H1 (cell line): ENCODE data around the gene PDE4D. TPM values are rescaled to one million over a fixed set of nuclear protein-coding genes. Genes with fewer than 3 reads are reported as not detected.

Experiments
- CTCF ChIA-PET: fragments of 300-600 bp; sonication (Branson Sonifier 250); formaldehyde crosslinking; loops from one replicate; lab custom pipeline; 2021; ENCODE audit not compliant: partially characterized antibody; lab: Charles Lee
- POLR2A ChIA-PET: fragments of 300-600 bp; sonication (Branson Sonifier 250); formaldehyde crosslinking; loops from one replicate; lab custom pipeline; 2021; ENCODE audit warnings: inconsistent platforms; ENCODE audit not compliant: partially characterized antibody; lab: Charles Lee
- DNase-seq, 2 experiments: peaks; one replicate each; pipeline versions ENCODE4 v3.0.0 to v3.0.0-alpha.2; 2010 to 2022; ENCODE audit warnings: low spot score in 2 of 2, low read depth in 1 of 2, mixed read lengths in 1 of 2
- FAIRE-seq: peaks from 2 replicates; lab custom pipeline; 2011; peaks lifted over from hg19 to GRCh38; lab: Jason Lieb, UNC
- H2AFZ ChIP-seq: 2 replicates; pipeline ENCODE4 v1.8.1; 2012; ENCODE audit warnings: low read length, inconsistent platforms
- H2AK5ac ChIP-seq: 2 replicates; pipeline ENCODE4 v1.6.1; 2013; ENCODE audit warnings: low read depth, low read length
- H2BK120ac ChIP-seq: replicated peaks from 2 replicates; pipeline ENCODE3; 2013; ENCODE audit warnings: low read depth, low read length, inconsistent platforms
- H2BK12ac ChIP-seq: 2 replicates; pipeline ENCODE4 v1.6.1; 2013; ENCODE audit warnings: low read depth, low read length
- H2BK15ac ChIP-seq: 2 replicates; pipeline ENCODE4 v1.6.1; 2013; ENCODE audit warnings: low read length
- H2BK20ac ChIP-seq: 2 replicates; pipeline ENCODE4 v1.6.1; 2013; ENCODE audit warnings: low read length
- H2BK5ac ChIP-seq: 2 replicates; pipeline ENCODE4 v1.6.1; 2013; ENCODE audit warnings: low read depth, low read length
- H3K14ac ChIP-seq: 2 replicates; pipeline ENCODE4 v1.6.1; 2013; ENCODE audit warnings: inconsistent platforms; ENCODE audit not compliant: insufficient read length
- H3K18ac ChIP-seq: 2 replicates; pipeline ENCODE4 v1.6.1; 2013; ENCODE audit warnings: low read length; ENCODE audit errors: extremely low read depth
- H3K23ac ChIP-seq: 2 replicates; pipeline ENCODE4 v1.6.1; 2013; ENCODE audit warnings: inconsistent platforms; ENCODE audit not compliant: insufficient read length
- H3K23me2 ChIP-seq: 2 replicates; pipeline ENCODE4 v1.6.1; 2013; ENCODE audit warnings: low read depth, low read length
- H3K27ac ChIP-seq: 2 replicates; pipeline ENCODE4 v1.6.1; 2011; ENCODE audit warnings: low read depth, low read length, inconsistent platforms
- H3K27me3 ChIP-seq, 4 experiments: replicated peaks in 1 of 4; 1 replicate in 1 of 4; 2 replicates in 3 of 4; pipeline versions ENCODE4 v1.6.1 to v1.8.1; 2011 to 2013; ENCODE audit warnings: low read length in 3 of 4, mild to moderate bottlenecking in 3 of 4, inconsistent platforms in 2 of 4, mixed read lengths in 2 of 4, moderate library complexity in 1 of 4; ENCODE audit not compliant: control insufficient read depth in 3 of 4, insufficient read depth in 3 of 4; ENCODE audit errors: extremely low read depth in 1 of 4
- H3K36me3 ChIP-seq, 4 experiments: 2 replicates each; pipeline versions ENCODE4 v1.6.1 to v1.8.1; 2011 to 2013; ENCODE audit warnings: mild to moderate bottlenecking in 4 of 4, low read length in 3 of 4, moderate library complexity in 2 of 4, control low read depth in 1 of 4, inconsistent platforms in 1 of 4; ENCODE audit not compliant: insufficient read depth in 4 of 4, control insufficient read depth in 2 of 4
- H3K4ac ChIP-seq: replicated peaks from 2 replicates; pipeline ENCODE3; 2013; ENCODE audit warnings: low read length, low read depth, mixed read lengths, inconsistent platforms; ENCODE audit not compliant: insufficient read length
- H3K4me1 ChIP-seq, 4 experiments: replicated peaks in 1 of 4; 1 replicate in 1 of 4; 2 replicates in 3 of 4; pipeline versions ENCODE4 v1.6.1 to v1.8.1; 2011 to 2013; ENCODE audit warnings: low read length in 3 of 4, inconsistent platforms in 2 of 4, mixed read lengths in 1 of 4; ENCODE audit not compliant: insufficient read depth in 4 of 4, control insufficient read depth in 3 of 4
- H3K4me2 ChIP-seq, 2 experiments: 2 replicates each; pipeline versions ENCODE4 v1.6.1 to v1.8.1; 2011 to 2013; ENCODE audit warnings: low read depth in 2 of 2, low read length in 2 of 2, control low read depth in 1 of 2, inconsistent platforms in 1 of 2, mild to moderate bottlenecking in 1 of 2; ENCODE audit not compliant: insufficient read depth in 1 of 2
- H3K4me3 ChIP-seq, 4 experiments: fragments of 200-600, 300-600 bp in 1 of 4; sonication (generic), shearing (Covaris generic), sonication (Bioruptor Twin) in 1 of 4; 2 replicates each; pipeline versions ENCODE4 v1.5.1 to v1.8.1; 2011 to 2016; ENCODE audit warnings: low read length in 4 of 4, low read depth in 3 of 4, control low read depth in 2 of 4, inconsistent platforms in 2 of 4, mild to moderate bottlenecking in 2 of 4, mixed read lengths in 1 of 4, moderate library complexity in 1 of 4; ENCODE audit not compliant: insufficient read depth in 2 of 4; ENCODE audit errors: extremely low read depth in 1 of 4
- H3K56ac ChIP-seq: replicated peaks from 2 replicates; pipeline ENCODE3; 2013; ENCODE audit warnings: low read depth, mild to moderate bottlenecking, mixed read lengths, low read length, inconsistent platforms; ENCODE audit not compliant: insufficient read length
- H3K79me1 ChIP-seq: 2 replicates; pipeline ENCODE4 v1.6.1; 2013; ENCODE audit warnings: low read depth, low read length, control low read depth
- H3K79me2 ChIP-seq, 2 experiments: 2 replicates each; pipeline versions ENCODE4 v1.6.1 to v1.8.1; 2012 to 2013; ENCODE audit warnings: low read length in 2 of 2, mild to moderate bottlenecking in 2 of 2, inconsistent platforms in 1 of 2; ENCODE audit not compliant: insufficient read depth in 2 of 2, control insufficient read depth in 1 of 2
- H3K9ac ChIP-seq, 4 experiments: replicated peaks in 1 of 4; 1 replicate in 1 of 4; 2 replicates in 3 of 4; pipeline versions ENCODE4 v1.6.1 to v1.8.1; 2011 to 2013; ENCODE audit warnings: low read depth in 3 of 4, low read length in 3 of 4, control low read depth in 2 of 4, mild to moderate bottlenecking in 2 of 4, moderate library complexity in 2 of 4, inconsistent platforms in 1 of 4; ENCODE audit errors: extremely low read depth in 1 of 4
- H3K9me3 ChIP-seq, 2 experiments: 2 replicates each; pipeline versions ENCODE4 v1.6.1 to v1.8.1; 2012 to 2013; ENCODE audit warnings: mild to moderate bottlenecking in 2 of 2, moderate library complexity in 2 of 2, control low read depth in 1 of 2, inconsistent platforms in 1 of 2, low read depth in 1 of 2, low read length in 1 of 2, mixed read lengths in 1 of 2; ENCODE audit not compliant: insufficient read depth in 2 of 2
- H4K20me1 ChIP-seq, 2 experiments: replicated peaks in 1 of 2; 2 replicates each; pipeline versions ENCODE3 to v1.8.1; 2011 to 2013; ENCODE audit warnings: inconsistent platforms in 2 of 2, low read length in 2 of 2, mild to moderate bottlenecking in 1 of 2; ENCODE audit not compliant: insufficient read depth in 2 of 2, control insufficient read depth in 1 of 2
- H4K5ac ChIP-seq: 2 replicates; pipeline ENCODE4 v1.6.1; 2013; ENCODE audit warnings: low read length, low read depth, mixed read lengths, inconsistent platforms; ENCODE audit not compliant: insufficient read length
- H4K8ac ChIP-seq: 2 replicates; pipeline ENCODE4 v1.8.0; 2013; ENCODE audit warnings: mild to moderate bottlenecking, moderate library complexity, low read length, inconsistent platforms; ENCODE audit not compliant: insufficient read depth; ENCODE audit errors: extremely low read depth
- H4K91ac ChIP-seq: replicated peaks from 2 replicates; pipeline ENCODE3; 2013; ENCODE audit warnings: low read length, mixed read lengths, inconsistent platforms; ENCODE audit not compliant: insufficient read length
- BRCA1 ChIP-seq: IDR thresholded peaks from 2 replicates; pipeline ENCODE4 v1.6.1; 2012; ENCODE audit warnings: low read depth, low read length, improper control_type of control experiment
- CHD2 ChIP-seq: IDR thresholded peaks from 2 replicates; pipeline ENCODE4 v1.6.1; 2012; ENCODE audit warnings: low read length, improper control_type of control experiment
- JUN ChIP-seq: IDR thresholded peaks from 2 replicates; pipeline ENCODE4 v1.6.1; 2011; ENCODE audit warnings: low read depth, mild to moderate bottlenecking, improper control_type of control experiment, low read length
- SP1 ChIP-seq: IDR thresholded peaks from 2 replicates; pipeline ENCODE4 v1.6.1; 2011; ENCODE audit warnings: low read depth, low read length
- SP4 ChIP-seq: IDR thresholded peaks from 2 replicates; pipeline ENCODE4 v1.6.1; 2012; ENCODE audit warnings: low read length, inconsistent platforms
- SUZ12 ChIP-seq: fragments of 200-600 bp; sonication (generic); IDR thresholded peaks from 2 replicates; pipeline ENCODE4 v1.6.1; 2012; ENCODE audit warnings: mild to moderate bottlenecking, inconsistent platforms, low read length, moderate library complexity, mixed read lengths
- TAF7 ChIP-seq: optimal IDR thresholded peaks from 2 replicates; pipeline ENCODE3; 2011; ENCODE audit warnings: low read depth, mild to moderate bottlenecking, inconsistent platforms, low read length, moderate library complexity, borderline replicate concordance
- WGBS, 2 experiments: shearing (Covaris generic) in 1 of 2; methylation state at CpG; one replicate each; pipeline versions ENCODE4 v1.1.6 to v1.1.7; 2013 to 2015; ENCODE audit warnings: low lambda C conversion rate in 2 of 2, mixed read lengths in 2 of 2, inconsistent platforms in 1 of 2, low coverage in 1 of 2, missing lambda C conversion rate in 1 of 2; ENCODE audit not compliant: insufficient replicate concordance in 2 of 2, insufficient coverage in 1 of 2, insufficient read length in 1 of 2; ENCODE audit errors: extremely low coverage in 1 of 2, missing lambda C conversion rate in 1 of 2; 5-methylcytosine and 5-hydroxymethylcytosine counted together
- polyA plus RNA-seq, 7 experiments: library from polyadenylated mRNA; depleted of rRNA in 3 of 7; stranded (reverse) in 5 of 7; unstranded in 2 of 7; fragments of >200 nt in 5 of 7; fragments of 200-250 nt in 2 of 7; gene quantifications; 1 replicate in 5 of 7; 2 replicates in 1 of 7; 4 replicates in 1 of 7; pipeline versions ENCODE4 v1.2.1 to v1.2.3, GENCODE V29; 2011 to 2013; ENCODE audit warnings: missing spikeins in 2 of 7, mixed read lengths in 2 of 7
- total RNA-seq: library from RNA; stranded (reverse); fragmentation: NEBNext Ultra II Directional; extraction: Animal tissue kit (Norgen Biotek cat#: 25700); gene quantifications from 2 replicates; pipeline ENCODE4 v1.2.1, GENCODE V29; 2021

The PDE4D gene
- total and polyA plus RNA-seq, 2 of the 8 experiments (the other 6 are each of a cell fraction or from before 2014, with no cell fraction given), result 2.3 to 3.7 TPM

DNA sequence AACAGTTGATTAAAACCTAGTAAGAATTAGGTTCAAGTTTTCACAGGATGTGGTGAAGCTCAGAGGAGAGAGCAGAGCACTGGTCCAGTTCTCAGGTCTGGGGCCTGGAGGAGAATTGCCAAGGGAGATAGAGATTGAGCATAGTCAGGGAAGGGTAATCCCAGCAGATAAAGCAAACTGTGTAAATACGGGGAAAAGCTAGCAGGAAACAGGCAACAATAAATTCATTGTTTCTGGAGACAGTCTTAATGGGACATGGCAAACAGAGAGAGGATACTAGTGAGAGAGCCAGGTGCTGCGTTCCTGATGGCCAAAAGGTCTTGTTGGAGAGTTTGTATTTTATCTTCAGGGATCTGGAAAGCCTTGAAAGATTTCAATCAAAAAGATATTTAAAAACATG, 333.0 kb downstream of the PDE4D start:
- no peaks in the 10 kb centered on the region for H3K23me2 ChIP-seq
- H3K56ac ChIP-seq, result no peak overlapping the region
- H2AK5ac ChIP-seq, result no peak overlapping the region
- H3K4ac ChIP-seq, result no peak overlapping the region
- H3K36me3 ChIP-seq, result no peaks in the 10 kb centered on the region
- H4K5ac ChIP-seq, result no peak overlapping the region
- H4K91ac ChIP-seq, result no peak overlapping the region
- H3K9me3 ChIP-seq, result no peaks in the 10 kb centered on the region
- no peak overlapping the region for H2BK15ac ChIP-seq
- no peaks in the 10 kb centered on the region for H3K79me2 ChIP-seq
- H4K20me1 ChIP-seq, result no peaks in the 10 kb centered on the region
- no peak overlapping the region for H2BK5ac ChIP-seq
- TF ChIP-seq SUZ12, result no peak
- no peak for TF ChIP-seq JUN
- no peak for TF ChIP-seq CHD2
- TF ChIP-seq TAF7, result no peak
- no peak for TF ChIP-seq SP4
- TF ChIP-seq SP1, result no peak
- TF ChIP-seq BRCA1, result no peak
- TF ChIP-seq, all 59 proteins: peak for 0
- no peak overlapping the region for H3K4me3 ChIP-seq
- H3K9ac ChIP-seq, result no peak overlapping the region
- FAIRE-seq (no peak), DNase-seq (no peak)
- H2AFZ ChIP-seq, result no peak overlapping the region
- H3K23ac ChIP-seq, result no peak overlapping the region
- WGBS, 2 experiments, result 92% methylated on average over 2 of the region's 2 CpGs; no CpG with 5 or more reads in 1 of the 2 experiments
- no peaks in the 10 kb centered on the region for H3K27me3 ChIP-seq
- ChIA-PET POLR2A (no interaction called here), CTCF (no interaction called here)
- no peak overlapping the region for H4K8ac ChIP-seq
- peaks cover 2 to 12% (median 6%) of the 10 kb centered on the region in 4 experiments; a peak in 6 of 7 replicates for H3K4me1 ChIP-seq
- no peak overlapping the region for H3K14ac ChIP-seq
- H2BK12ac ChIP-seq, result no peak overlapping the region; the same call in 1 of the 2 replicates
- H3K27ac ChIP-seq, result no peak overlapping the region
- no peak overlapping the region for H3K4me2 ChIP-seq
- no peak overlapping the region for H2BK120ac ChIP-seq
- no peak overlapping the region for H3K18ac ChIP-seq
- H2BK20ac ChIP-seq, result no peak overlapping the region
- no peaks in the 10 kb centered on the region for H3K79me1 ChIP-seq
